ENCODE data around the gene MBL2. TPM values are rescaled to one million over a fixed set of nuclear protein-coding genes. Genes with fewer than 3 reads are reported as not detected.

The MBL2 gene
- polyA plus RNA-seq, 1 of the 3 experiments (the other 2 are of a cell fraction), result not detected

DNA sequence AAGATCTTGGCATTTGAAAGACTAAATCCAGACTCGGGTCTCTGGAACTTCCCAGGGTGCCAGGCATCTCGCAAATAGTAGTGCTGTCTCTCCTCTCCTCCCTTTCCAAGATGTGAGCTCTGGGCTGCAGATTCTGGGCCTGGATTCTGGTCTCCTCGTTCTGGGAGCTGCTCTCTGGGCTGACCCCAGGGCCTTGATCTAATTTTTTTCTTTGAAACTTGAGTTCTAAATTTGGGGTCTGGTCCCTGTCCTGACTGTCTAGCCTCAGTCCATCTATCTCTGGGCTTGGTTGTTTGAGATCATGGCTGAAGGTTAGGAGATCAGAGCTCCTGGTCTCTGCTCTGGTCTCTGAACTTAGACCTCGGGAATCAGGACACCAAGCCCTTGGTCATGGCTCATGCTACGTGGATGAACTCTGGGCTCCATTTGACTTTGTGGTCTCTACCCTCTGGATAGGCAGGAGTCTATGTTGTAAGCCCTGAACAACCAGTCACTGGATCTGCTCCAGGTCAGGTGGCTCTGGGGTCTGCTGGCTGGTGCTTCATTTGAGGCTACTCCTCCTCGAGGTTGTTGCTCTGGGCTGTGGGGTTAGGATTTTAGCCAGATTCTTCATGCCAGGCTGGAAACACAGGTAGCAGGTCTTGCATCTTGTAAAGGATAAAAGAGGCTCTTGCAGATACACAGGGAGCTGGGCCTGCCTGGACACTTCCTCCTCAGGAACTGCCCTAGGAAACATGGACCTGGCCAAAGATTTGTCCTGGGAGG is 8.0 kb upstream of the MBL2 start:
- Histone ChIP-seq H3K79me2 (ENCODE audit: insufficient read depth) (no peaks in the 10 kb centered on the region), H3K27ac (ENCODE audit: low read depth in 2 of 2, low read length in 1 of 2) (no peak overlapping the region), H3K36me3 (replicated peaks in 1 of 2; ENCODE audit: control insufficient read depth in 1 of 2, insufficient read depth in 2 of 2, low read length in 1 of 2) (no peaks in the 10 kb centered on the region), H3K27me3 (ENCODE audit: insufficient read depth) (no peaks in the 10 kb centered on the region), H3K9ac (no peak overlapping the region), H2AFZ (ENCODE audit: low read depth) (no peak overlapping the region), H3K4me1 (ENCODE audit: control insufficient read depth in 1 of 2, insufficient read depth in 2 of 2, low read depth in 1 of 2, low read length in 1 of 2) (peaks cover 0 to 2% of the 10 kb centered on the region in 2 experiments; a peak in 1 of 4 replicates), H4K20me1 (ENCODE audit: insufficient read depth) (no peaks in the 10 kb centered on the region), H3K9me2 (no peaks in the 10 kb centered on the region), H3K9me3 (no peaks in the 10 kb centered on the region), H3K4me2 (no peak overlapping the region), H3K4me3 (ENCODE audit: low read depth in 2 of 2, low read length in 1 of 2) (peak overlapping the region in 1 of 2 experiments; percentile 57; a peak in 1 of 4 replicates), H3F3A (replicated peaks; ENCODE audit: insufficient read depth) (no peaks in the 10 kb centered on the region)
- ChIA-PET POLR2A (interaction anchor here (0.6 kb wide), 1 partner anchor 547 kb away, joined by 4 read pairs; no protein-coding TSS in a partner anchor), CTCF (interaction anchor here (0.6 to 5.6 kb wide), 39 partner anchors 8 to 1779 kb away, joined by 3 to 59 read pairs (median 4); partner anchors contain the start of gene DKK1)
- no peak for DNase-seq
- 23% methylated on average over 6 of the region's 6 CpGs for WGBS (ENCODE audit: low lambda C conversion rate)
- TF ChIP-seq SMC3 (IDR thresholded peaks at IDR 0.05; ENCODE audit: low read depth, low read length), result no peak
- TF ChIP-seq ELF1 (IDR thresholded peaks at IDR 0.05), result no peak
- no peak for TF ChIP-seq EP300 (IDR thresholded peaks at IDR 0.05; ENCODE audit: borderline replicate concordance in 1 of 2, low read depth in 1 of 2, low read length in 1 of 2)
- TF ChIP-seq TEAD4 (IDR thresholded peaks at IDR 0.05; ENCODE audit: borderline replicate concordance, insufficient read depth), result no peak
- TF ChIP-seq, protein P1, sequence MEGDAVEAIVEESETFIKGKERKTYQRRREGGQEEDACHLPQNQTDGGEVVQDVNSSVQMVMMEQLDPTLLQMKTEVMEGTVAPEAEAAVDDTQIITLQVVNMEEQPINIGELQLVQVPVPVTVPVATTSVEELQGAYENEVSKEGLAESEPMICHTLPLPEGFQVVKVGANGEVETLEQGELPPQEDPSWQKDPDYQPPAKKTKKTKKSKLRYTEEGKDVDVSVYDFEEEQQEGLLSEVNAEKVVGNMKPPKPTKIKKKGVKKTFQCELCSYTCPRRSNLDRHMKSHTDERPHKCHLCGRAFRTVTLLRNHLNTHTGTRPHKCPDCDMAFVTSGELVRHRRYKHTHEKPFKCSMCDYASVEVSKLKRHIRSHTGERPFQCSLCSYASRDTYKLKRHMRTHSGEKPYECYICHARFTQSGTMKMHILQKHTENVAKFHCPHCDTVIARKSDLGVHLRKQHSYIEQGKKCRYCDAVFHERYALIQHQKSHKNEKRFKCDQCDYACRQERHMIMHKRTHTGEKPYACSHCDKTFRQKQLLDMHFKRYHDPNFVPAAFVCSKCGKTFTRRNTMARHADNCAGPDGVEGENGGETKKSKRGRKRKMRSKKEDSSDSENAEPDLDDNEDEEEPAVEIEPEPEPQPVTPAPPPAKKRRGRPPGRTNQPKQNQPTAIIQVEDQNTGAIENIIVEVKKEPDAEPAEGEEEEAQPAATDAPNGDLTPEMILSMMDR (IDR thresholded peaks at IDR 0.05), result no peak
- no peak for TF ChIP-seq JUND (IDR thresholded peaks at IDR 0.05)
- no peak for TF ChIP-seq FOXM1 (IDR thresholded peaks at IDR 0.05; ENCODE audit: low read depth)

DNA sequence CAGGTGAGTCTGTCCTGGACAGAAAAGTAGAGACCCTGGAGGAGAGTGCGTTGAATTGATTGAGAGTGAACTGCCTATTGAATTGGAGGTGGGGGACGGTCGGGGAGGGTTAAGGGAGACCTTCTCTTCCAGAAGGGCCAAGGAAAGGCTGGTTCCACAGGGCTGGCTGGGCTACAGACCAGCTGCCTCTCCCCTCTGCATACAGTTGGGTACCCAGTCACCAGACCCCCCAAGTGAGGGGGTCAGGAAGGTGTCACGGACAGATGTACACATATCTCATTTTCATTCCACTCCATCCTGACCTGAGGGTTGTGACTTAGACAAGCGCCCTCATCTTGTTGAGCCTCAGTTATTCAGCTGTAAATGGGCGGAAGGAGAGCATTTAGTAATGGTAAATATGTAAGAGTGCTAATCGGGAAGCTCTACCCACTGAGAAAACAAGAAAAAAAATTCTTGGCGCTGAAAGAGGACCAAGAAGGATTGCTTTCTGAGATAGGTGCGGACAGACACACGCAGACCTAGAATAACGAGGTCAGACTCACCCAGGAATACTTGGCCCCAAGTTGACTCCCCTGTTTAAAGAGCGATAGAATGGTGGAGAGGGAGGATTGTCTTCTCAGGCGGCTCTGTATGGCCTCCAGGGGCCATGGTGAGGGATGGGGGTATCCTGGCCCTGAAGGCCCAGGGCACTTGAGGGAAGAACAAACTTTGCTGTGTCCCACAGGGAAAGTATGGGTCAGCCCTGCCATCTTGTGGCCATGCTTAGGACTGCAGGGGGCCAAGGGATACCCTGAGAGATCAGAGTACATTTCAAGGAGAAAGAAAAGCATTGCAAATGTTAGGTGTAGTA is 7.2 kb upstream of the MBL2 start:
- H3K9me3 ChIP-seq, result no peaks in the 10 kb centered on the region
- no peaks in the 10 kb centered on the region for H3K27me3 ChIP-seq (ENCODE audit: insufficient read depth)
- DNase-seq, result peak; percentile 81
- no peaks in the 10 kb centered on the region for H3K79me2 ChIP-seq (ENCODE audit: insufficient read depth)
- no peaks in the 10 kb centered on the region for H3F3A ChIP-seq (replicated peaks; ENCODE audit: insufficient read depth)
- WGBS (ENCODE audit: low lambda C conversion rate), result 65% methylated on average over 13 of the region's 13 CpGs
- POLR2A ChIA-PET, result no interaction called here
- CTCF ChIA-PET, result interaction anchor here (0.6 to 5.6 kb wide), 51 partner anchors 8 to 1778 kb away, joined by 3 to 59 read pairs (median 4); partner anchors contain the start of gene DKK1
- H4K20me1 ChIP-seq (ENCODE audit: insufficient read depth), result no peaks in the 10 kb centered on the region
- no peaks in the 10 kb centered on the region for H3K36me3 ChIP-seq (replicated peaks in 1 of 2; ENCODE audit: control insufficient read depth in 1 of 2, insufficient read depth in 2 of 2, low read length in 1 of 2)
- no peak overlapping the region for H2AFZ ChIP-seq (ENCODE audit: low read depth)
- peak overlapping the region in 1 of 2 experiments; percentile 57; a peak in 1 of 4 replicates for H3K4me3 ChIP-seq (ENCODE audit: low read depth in 2 of 2, low read length in 1 of 2)
- no peak overlapping the region for H3K9ac ChIP-seq
- H3K9me2 ChIP-seq, result no peaks in the 10 kb centered on the region
- H3K27ac ChIP-seq (ENCODE audit: low read depth in 2 of 2, low read length in 1 of 2), result no peak overlapping the region; a peak in 1 of 4 replicates
- peaks cover 0 to 2% of the 10 kb centered on the region in 2 experiments; a peak in 1 of 4 replicates for H3K4me1 ChIP-seq (ENCODE audit: control insufficient read depth in 1 of 2, insufficient read depth in 2 of 2, low read depth in 1 of 2, low read length in 1 of 2)
- H3K4me2 ChIP-seq, result no peak overlapping the region
- TF ChIP-seq MEF2A (IDR thresholded peaks at IDR 0.05; ENCODE audit: borderline replicate concordance, low read depth) (no peak), JUND (IDR thresholded peaks at IDR 0.05) (no peak), RCOR1 (IDR thresholded peaks at IDR 0.05; ENCODE audit: low read length) (0 out of 2 replicates have a peak, but pooled peaks have one; percentile 19), FOXM1 (IDR thresholded peaks at IDR 0.05; ENCODE audit: low read depth) (no peak), TAF1 (IDR thresholded peaks at IDR 0.05; ENCODE audit: borderline replicate concordance, low read depth, low read length) (no peak), NRF1 (IDR thresholded peaks at IDR 0.05; ENCODE audit: low read depth, low read length) (no peak), EZH2phosphoT487 (IDR thresholded peaks at IDR 0.05; ENCODE audit: borderline replicate concordance, low read depth) (no peak), FOSL2 (IDR thresholded peaks at IDR 0.05; ENCODE audit: borderline replicate concordance, low read depth) (no peak), SMC3 (IDR thresholded peaks at IDR 0.05; ENCODE audit: low read depth, low read length) (peak; percentile 86), NFIC (IDR thresholded peaks at IDR 0.05; ENCODE audit: borderline replicate concordance) (no peak), POLR2AphosphoS5 (IDR thresholded peaks at IDR 0.05; ENCODE audit: low read depth, low read length) (no peak), RAD21 (IDR thresholded peaks at IDR 0.05; ENCODE audit: low read length) (peak; percentile 96), RFX5 (IDR thresholded peaks at IDR 0.05; ENCODE audit: low read length) (no peak), TCF12 (IDR thresholded peaks at IDR 0.05) (no peak), EP300 (IDR thresholded peaks at IDR 0.05; ENCODE audit: borderline replicate concordance in 1 of 2, low read depth in 1 of 2, low read length in 1 of 2) (no peak), CHD2 (IDR thresholded peaks at IDR 0.05; ENCODE audit: low read length, partially characterized antibody) (no peak)
- TF ChIP-seq, protein P2, sequence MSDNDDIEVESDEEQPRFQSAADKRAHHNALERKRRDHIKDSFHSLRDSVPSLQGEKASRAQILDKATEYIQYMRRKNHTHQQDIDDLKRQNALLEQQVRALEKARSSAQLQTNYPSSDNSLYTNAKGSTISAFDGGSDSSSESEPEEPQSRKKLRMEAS (IDR thresholded peaks at IDR 0.05; ENCODE audit: low read depth), result no peak
- TF ChIP-seq, protein P3, sequence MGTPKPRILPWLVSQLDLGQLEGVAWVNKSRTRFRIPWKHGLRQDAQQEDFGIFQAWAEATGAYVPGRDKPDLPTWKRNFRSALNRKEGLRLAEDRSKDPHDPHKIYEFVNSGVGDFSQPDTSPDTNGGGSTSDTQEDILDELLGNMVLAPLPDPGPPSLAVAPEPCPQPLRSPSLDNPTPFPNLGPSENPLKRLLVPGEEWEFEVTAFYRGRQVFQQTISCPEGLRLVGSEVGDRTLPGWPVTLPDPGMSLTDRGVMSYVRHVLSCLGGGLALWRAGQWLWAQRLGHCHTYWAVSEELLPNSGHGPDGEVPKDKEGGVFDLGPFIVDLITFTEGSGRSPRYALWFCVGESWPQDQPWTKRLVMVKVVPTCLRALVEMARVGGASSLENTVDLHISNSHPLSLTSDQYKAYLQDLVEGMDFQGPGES (IDR thresholded peaks at IDR 0.05; ENCODE audit: low read depth, low read length), result no peak

Data from SK-N-SH (cell line).